Gastroesophageal sphincter (tissue), 3 donors: ENCODE data around the gene TPD52L1.

Source experiments
- CTCF ChIP-seq, 4 experiments: fragments of 200-600 bp in 2 of 4; fragments of 450-650 bp in 2 of 4; sonication (generic) in 1 of 4; IDR thresholded peaks; one replicate each; pipeline ENCODE4 v1.5.1; 2017 to 2019; ENCODE audit warnings: antibody characterized with exemption in 4 of 4, mild to moderate bottlenecking in 2 of 4, moderate library complexity in 2 of 4
- EP300 ChIP-seq: sonication (generic); formaldehyde crosslinking; IDR thresholded peaks from one replicate; pipeline ENCODE4 v1.6.1; 2017; ENCODE audit warnings: antibody characterized with exemption, mild to moderate bottlenecking
- POLR2A ChIP-seq, 2 donors: fragments of 450-650 bp; IDR thresholded peaks; one replicate each; pipeline ENCODE4 v1.6.1; 2017; ENCODE audit warnings: antibody characterized with exemption in 2 of 2, mild to moderate bottlenecking in 2 of 2, moderate library complexity in 1 of 2

- TF ChIP-seq CTCF (IDR thresholded peaks at IDR 0.05): no peak
- no peak for TF ChIP-seq EP300
- no peak for TF ChIP-seq POLR2A (IDR thresholded peaks at IDR 0.05)
These were observed 37.1 kb downstream of the TPD52L1 start for GRCh38 chr6:125190667-125191066.
